Right atrium auricular region (tissue), 2 donors: ENCODE data around the gene SLC44A4. TPM values are rescaled to one million over a fixed set of nuclear protein-coding genes. Genes with fewer than 3 reads are reported as not detected.

Experiments
- DNase-seq: peaks from one replicate; pipeline ENCODE4 v3.0.0-alpha.2; 2019; ENCODE audit warnings: low spot score
- H3K27ac ChIP-seq, 2 donors: fragments of 200-600 bp; sonication (generic); 1 replicate in 1 of 2; 2 replicates in 1 of 2; pipeline ENCODE4 v1.5.1; 2016 to 2019
- H3K27me3 ChIP-seq, 2 donors: fragments of 200-600 bp; sonication (generic); one replicate each; pipeline versions ENCODE4 v1.5.1 to v1.6.0; 2017 to 2019
- H3K36me3 ChIP-seq: fragments of 200-600 bp; sonication (generic); one replicate; pipeline ENCODE4 v1.5.1; 2016
- H3K4me1 ChIP-seq, 2 donors: fragments of 200-600 bp; sonication (generic); one replicate each; pipeline versions ENCODE4 v1.5.1 to v1.6.0; 2017 to 2019
- H3K4me3 ChIP-seq, 2 donors: fragments of 200-600 bp; sonication (generic); 1 replicate in 1 of 2; 2 replicates in 1 of 2; pipeline ENCODE4 v1.5.1; 2017 to 2019; ENCODE audit warnings: mild to moderate bottlenecking in 1 of 2, moderate library complexity in 1 of 2
- H3K9me3 ChIP-seq, 2 donors: fragments of 200-600 bp; sonication (generic); one replicate each; pipeline ENCODE4 v1.5.1; 2019
- CTCF ChIP-seq, 2 donors: fragments of 200-600 bp; sonication (generic); IDR thresholded peaks; one replicate each; pipeline ENCODE4 v1.5.1; 2019; ENCODE audit warnings: antibody characterized with exemption in 2 of 2
- total RNA-seq, 2 donors: library from RNA; depleted of rRNA; stranded (reverse); fragments of >200 nt; gene quantifications; one replicate each; pipeline ENCODE4 v1.1.0, GENCODE V29; 2016

The SLC44A4 gene
- total RNA-seq, 2 donors from 2014 or later = not detected

- TF ChIP-seq CTCF (IDR thresholded peaks at IDR 0.05) = no peak
- DNase-seq = no peak
- no peak overlapping the region for H3K4me3 ChIP-seq
- H3K36me3 ChIP-seq = peaks cover 13% of the 10 kb centered on the region
- H3K4me1 ChIP-seq = no peaks in the 10 kb centered on the region
- no peaks in the 10 kb centered on the region for H3K27me3 ChIP-seq
- H3K9me3 ChIP-seq = no peaks in the 10 kb centered on the region
- H3K27ac ChIP-seq = no peak overlapping the region
Measured at GRCh38 chr6:31875877-31876276, 2.9 kb downstream of the SLC44A4 start.

GRCh38 chr6:31874836-31875572 is 3.8 kb downstream of the SLC44A4 start:
- no peak for DNase-seq
- Histone ChIP-seq H3K27me3 (no peaks in the 10 kb centered on the region), H3K36me3 (peaks cover 5% of the 10 kb centered on the region), H3K4me1 (no peaks in the 10 kb centered on the region), H3K4me3 (no peak overlapping the region), H3K9me3 (no peaks in the 10 kb centered on the region), H3K27ac (no peak overlapping the region)
- TF ChIP-seq CTCF (IDR thresholded peaks at IDR 0.05) = no peak

GRCh38 chr6:31874084-31874670 is 4.6 kb downstream of the SLC44A4 start:
- no peaks in the 10 kb centered on the region for H3K9me3 ChIP-seq
- no peak for DNase-seq

GRCh38 chr6:31871046-31871659 is 7.6 kb downstream of the SLC44A4 start:
- no peak overlapping the region for H3K27ac ChIP-seq
- H3K4me1 ChIP-seq = no peaks in the 10 kb centered on the region
- H3K4me3 ChIP-seq = no peak overlapping the region
- H3K9me3 ChIP-seq = no peaks in the 10 kb centered on the region
- no peaks in the 10 kb centered on the region for H3K36me3 ChIP-seq
- DNase-seq = no peak
- H3K27me3 ChIP-seq = no peaks in the 10 kb centered on the region
- TF ChIP-seq CTCF (IDR thresholded peaks at IDR 0.05) = no peak

More at GRCh38 chr6:31874084-31874670, 4.6 kb downstream of the SLC44A4 start:
- Histone ChIP-seq H3K4me1 (no peaks in the 10 kb centered on the region), H3K4me3 (no peak overlapping the region), H3K27ac (no peak overlapping the region), H3K36me3 (no peaks in the 10 kb centered on the region), H3K27me3 (no peaks in the 10 kb centered on the region)
- TF ChIP-seq CTCF (IDR thresholded peaks at IDR 0.05) = no peak

GRCh38 chr6:31870385-31870921 is 8.3 kb downstream of the SLC44A4 start:
- Histone ChIP-seq H3K36me3 (no peaks in the 10 kb centered on the region), H3K4me3 (no peak overlapping the region), H3K27me3 (no peaks in the 10 kb centered on the region), H3K27ac (no peak overlapping the region), H3K4me1 (no peaks in the 10 kb centered on the region), H3K9me3 (no peaks in the 10 kb centered on the region)
- no peak for DNase-seq
- TF ChIP-seq CTCF (IDR thresholded peaks at IDR 0.05) = no peak
